Tibial artery (tissue), 4 donors: ENCODE measurements around the gene CENPO.

ENCODE experiments used
- DNase-seq, 2 donors: peaks; one replicate each; pipeline ENCODE4 v3.0.0-alpha.2; 2019
- H3K27ac ChIP-seq, 2 donors: fragments of 200-600 bp; sonication (generic) in 1 of 2; 1 replicate in 1 of 2; 2 replicates in 1 of 2; pipeline ENCODE4 v1.5.1; 2018 to 2019; ENCODE audit warnings: mild to moderate bottlenecking in 1 of 2
- H3K27me3 ChIP-seq, 2 donors: fragments of 200-600 bp; sonication (generic) in 1 of 2; one replicate each; pipeline versions ENCODE4 v1.5.1 to v1.6.0; 2016 to 2019
- H3K36me3 ChIP-seq, 3 donors: fragments of 200-600 bp; sonication (generic) in 2 of 3; one replicate each; pipeline ENCODE4 v1.5.1; 2016 to 2019; ENCODE audit warnings: mild to moderate bottlenecking in 2 of 3
- H3K4me1 ChIP-seq, 4 donors: fragments of 200-600 bp; sonication (generic) in 2 of 4; 1 replicate in 3 of 4; 2 replicates in 1 of 4; pipeline ENCODE4 v1.5.1; 2016 to 2019
- H3K4me3 ChIP-seq, 2 donors: fragments of 200-600 bp; sonication (generic) in 1 of 2; 1 replicate in 1 of 2; 2 replicates in 1 of 2; pipeline ENCODE4 v1.5.1; 2018 to 2019; ENCODE audit warnings: mild to moderate bottlenecking in 2 of 2
- H3K9me3 ChIP-seq, 3 donors: fragments of 200-600 bp; sonication (generic) in 1 of 3; one replicate each; pipeline ENCODE4 v1.5.1; 2016 to 2019
- intact Hi-C: fragments of 100-400 bp; cut with DNase I; formaldehyde crosslinking; loops from one replicate; pipeline ENCODE4 v1.15.0; 2023; ENCODE audit warnings: low total_unique reads
- TF ChIP-seq, protein P1 (sequence below), 2 experiments: fragments of 200-600 bp in 1 of 2; fragments of 450-650 bp in 1 of 2; IDR thresholded peaks; one replicate each; pipeline ENCODE4 v1.5.1; 2017 to 2019; ENCODE audit warnings: antibody characterized with exemption in 2 of 2, mild to moderate bottlenecking in 1 of 2, moderate library complexity in 1 of 2

Gene CENPO

DNA sequence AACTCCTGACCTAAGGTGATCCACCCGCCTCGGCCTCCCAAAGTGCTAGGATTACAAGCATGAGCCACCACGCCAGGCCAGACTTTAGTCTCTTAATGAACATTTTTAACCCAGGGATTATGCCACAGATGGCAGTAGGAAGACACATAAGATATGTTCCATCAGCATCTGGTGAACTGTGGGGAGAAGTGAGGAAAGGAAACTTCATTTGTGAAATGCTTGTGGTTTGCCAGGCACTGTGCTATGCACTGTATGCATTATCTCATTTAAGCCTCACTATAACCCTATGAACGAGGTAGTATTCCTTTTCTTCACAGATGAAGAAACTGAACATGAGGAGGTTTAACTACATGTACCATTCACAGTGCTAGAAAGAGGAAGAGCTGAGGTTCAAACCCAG lies 29.4 kb upstream of the CENPO start:
- intact Hi-C loops = no loop called here
- TF ChIP-seq, protein P1, sequence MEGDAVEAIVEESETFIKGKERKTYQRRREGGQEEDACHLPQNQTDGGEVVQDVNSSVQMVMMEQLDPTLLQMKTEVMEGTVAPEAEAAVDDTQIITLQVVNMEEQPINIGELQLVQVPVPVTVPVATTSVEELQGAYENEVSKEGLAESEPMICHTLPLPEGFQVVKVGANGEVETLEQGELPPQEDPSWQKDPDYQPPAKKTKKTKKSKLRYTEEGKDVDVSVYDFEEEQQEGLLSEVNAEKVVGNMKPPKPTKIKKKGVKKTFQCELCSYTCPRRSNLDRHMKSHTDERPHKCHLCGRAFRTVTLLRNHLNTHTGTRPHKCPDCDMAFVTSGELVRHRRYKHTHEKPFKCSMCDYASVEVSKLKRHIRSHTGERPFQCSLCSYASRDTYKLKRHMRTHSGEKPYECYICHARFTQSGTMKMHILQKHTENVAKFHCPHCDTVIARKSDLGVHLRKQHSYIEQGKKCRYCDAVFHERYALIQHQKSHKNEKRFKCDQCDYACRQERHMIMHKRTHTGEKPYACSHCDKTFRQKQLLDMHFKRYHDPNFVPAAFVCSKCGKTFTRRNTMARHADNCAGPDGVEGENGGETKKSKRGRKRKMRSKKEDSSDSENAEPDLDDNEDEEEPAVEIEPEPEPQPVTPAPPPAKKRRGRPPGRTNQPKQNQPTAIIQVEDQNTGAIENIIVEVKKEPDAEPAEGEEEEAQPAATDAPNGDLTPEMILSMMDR (IDR thresholded peaks at IDR 0.05) = no peak
- Histone ChIP-seq H3K27me3 (no peaks in the 10 kb centered on the region), H3K4me3 (no peak overlapping the region), H3K4me1 (no peaks in the 10 kb centered on the region), H3K9me3 (no peaks in the 10 kb centered on the region), H3K36me3 (peaks cover 34 to 73% (median 40%) of the 10 kb centered on the region in 3 donors), H3K27ac (no peak overlapping the region)
- no peak for DNase-seq

DNA sequence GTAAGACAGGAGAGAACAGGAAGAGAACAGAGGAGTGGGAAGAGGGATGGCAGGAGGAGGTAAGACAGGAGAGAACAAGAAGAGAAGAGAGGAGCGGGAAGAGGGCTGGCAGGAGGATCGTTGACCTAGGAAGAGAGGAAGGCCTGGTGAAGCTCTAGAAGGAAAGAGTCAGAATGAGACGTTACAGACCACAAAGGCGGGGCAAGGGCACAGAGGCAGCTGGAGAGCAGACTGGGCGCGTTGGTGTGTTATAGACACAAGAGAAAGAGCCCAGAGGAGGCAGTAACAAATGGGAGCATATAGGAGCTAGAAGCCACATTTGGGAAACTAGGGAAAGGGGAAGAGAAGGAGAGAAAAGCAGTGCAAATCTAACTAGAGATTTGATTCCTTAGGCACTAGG lies 26.6 kb upstream of the CENPO start:
- H3K27me3 ChIP-seq = no peaks in the 10 kb centered on the region
- intact Hi-C loops = no loop called here
- peaks cover 27 to 77% (median 41%) of the 10 kb centered on the region in 3 donors for H3K36me3 ChIP-seq
- DNase-seq = no peak
- H3K9me3 ChIP-seq = no peaks in the 10 kb centered on the region
- H3K4me1 ChIP-seq = no peaks in the 10 kb centered on the region
- TF ChIP-seq, protein P1 (IDR thresholded peaks at IDR 0.05) = no peak
- no peak overlapping the region for H3K27ac ChIP-seq
- no peak overlapping the region for H3K4me3 ChIP-seq

DNA sequence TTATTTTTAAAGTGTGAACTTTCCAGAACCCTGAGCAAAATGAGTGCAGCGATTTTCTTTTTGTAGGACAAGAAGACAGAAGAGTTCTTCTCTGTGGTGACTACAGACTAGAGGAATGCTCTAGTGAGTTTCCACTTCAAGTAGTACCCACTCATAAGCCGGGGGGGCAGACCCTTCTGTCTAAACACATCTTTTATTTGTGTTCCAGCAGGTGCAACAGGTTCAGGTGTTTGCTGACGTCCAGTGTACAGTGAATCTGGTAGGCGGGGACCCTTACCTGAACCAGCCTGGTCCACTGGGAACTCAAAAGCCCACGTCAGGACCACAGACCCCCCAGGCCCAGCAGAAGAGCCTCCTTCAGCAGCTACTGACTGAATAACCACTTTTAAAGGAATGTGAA lies 25.2 kb upstream of the CENPO start:
- intact Hi-C loops = no loop called here
- Histone ChIP-seq H3K36me3 (peaks cover 20 to 63% (median 35%) of the 10 kb centered on the region in 3 donors), H3K4me1 (no peaks in the 10 kb centered on the region), H3K27me3 (no peaks in the 10 kb centered on the region), H3K27ac (no peak overlapping the region), H3K9me3 (no peaks in the 10 kb centered on the region), H3K4me3 (no peak overlapping the region)
- DNase-seq = no peak
- TF ChIP-seq, protein P1 (IDR thresholded peaks at IDR 0.05) = no peak

DNA sequence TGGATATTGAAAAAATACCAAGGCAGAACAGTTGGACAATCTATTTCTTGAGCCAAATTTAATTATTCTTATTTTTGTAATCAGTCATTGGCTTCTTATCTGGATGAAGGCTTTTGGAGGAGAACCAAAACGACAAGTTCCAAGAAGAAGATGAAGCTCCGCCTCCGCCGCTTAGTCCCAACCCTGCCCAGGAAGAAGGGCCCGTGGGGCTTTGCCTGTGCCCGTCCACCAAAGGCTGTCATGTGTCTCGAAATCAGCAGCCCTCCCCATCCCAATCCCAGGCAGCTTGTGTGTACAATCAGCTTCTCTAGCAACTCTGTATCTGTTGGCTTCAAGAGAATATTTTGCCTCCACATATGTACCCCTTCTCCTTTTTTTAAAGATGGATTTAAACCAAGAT lies 24.6 kb upstream of the CENPO start:
- DNase-seq = peak; percentile 47 to 68

DNA sequence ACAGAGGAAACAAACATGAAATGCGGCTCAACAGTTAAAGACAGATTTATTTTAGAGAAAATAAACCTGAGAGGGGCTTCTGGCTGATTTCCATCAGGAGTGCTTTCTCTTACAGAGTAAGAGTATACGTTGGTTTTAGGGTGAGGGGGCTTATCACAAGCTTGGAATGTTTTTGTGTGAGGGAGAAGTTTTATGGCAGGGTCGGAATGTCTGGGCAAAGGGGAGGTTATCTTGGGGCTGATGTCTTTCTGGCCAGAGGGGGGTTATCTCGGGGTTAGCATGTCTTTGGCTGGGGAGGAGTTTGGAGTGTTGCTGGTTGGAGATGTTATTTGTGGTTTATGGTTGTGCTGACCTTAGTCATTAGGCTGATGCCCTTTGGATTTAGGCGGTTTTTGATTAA lies 22.2 kb upstream of the CENPO start:
- H3K4me1 ChIP-seq = no peaks in the 10 kb centered on the region
- DNase-seq = no peak
- H3K9me3 ChIP-seq = no peaks in the 10 kb centered on the region
- TF ChIP-seq, protein P1 (IDR thresholded peaks at IDR 0.05) = no peak
- peaks cover 0 to 42% (median 19%) of the 10 kb centered on the region in 3 donors for H3K36me3 ChIP-seq
- no peak overlapping the region for H3K27ac ChIP-seq
- no peak overlapping the region for H3K4me3 ChIP-seq
- intact Hi-C loops = no loop called here
- no peaks in the 10 kb centered on the region for H3K27me3 ChIP-seq

More for the DNA sequence above, 24.6 kb upstream of the CENPO start:
- TF ChIP-seq, protein P1 (IDR thresholded peaks at IDR 0.05) = no peak
- no peaks in the 10 kb centered on the region for H3K4me1 ChIP-seq
- no peaks in the 10 kb centered on the region for H3K27me3 ChIP-seq
- no peak overlapping the region for H3K4me3 ChIP-seq
- no peaks in the 10 kb centered on the region for H3K9me3 ChIP-seq
- intact Hi-C loops = no loop called here
- peaks cover 16 to 58% (median 33%) of the 10 kb centered on the region in 3 donors for H3K36me3 ChIP-seq
- no peak overlapping the region for H3K27ac ChIP-seq
